HCEC 1CT (cell line): ENCODE measurements around the gene CD7.

ENCODE experiments used
- DNase-seq: peaks from one replicate; pipeline ENCODE4 v3.0.0-alpha.2; 2017

The CD7 gene

GRCh38 chr17:82346342-82347300, 29.2 kb upstream of the CD7 start:
- DNase-seq = no peak

- no peak for DNase-seq
These were observed 28.0 kb upstream of the CD7 start for GRCh38 chr17:82345151-82345976.

- no peak for DNase-seq
These were observed 26.9 kb upstream of the CD7 start for GRCh38 chr17:82344175-82344907.

GRCh38 chr17:82343560-82343959, 26.2 kb upstream of the CD7 start:
- no peak for DNase-seq

- no peak for DNase-seq
These were observed 25.1 kb upstream of the CD7 start for GRCh38 chr17:82342361-82343079.

- DNase-seq = no peak
These were observed 22.5 kb upstream of the CD7 start for GRCh38 chr17:82339634-82340580.

- peak; percentile 77 for DNase-seq
These were observed 21.6 kb upstream of the CD7 start for GRCh38 chr17:82338858-82339633.

GRCh38 chr17:82334622-82335394, 17.4 kb upstream of the CD7 start:
- DNase-seq = no peak

GRCh38 chr17:82334204-82334621, 16.8 kb upstream of the CD7 start:
- no peak for DNase-seq

GRCh38 chr17:82333279-82334171, 16.1 kb upstream of the CD7 start, which contains the start of gene SECTM1:
Gene SECTM1 (minus strand): TSS chr17:82333766. CDS start chr17:82327240, 6,526 bp downstream.
- DNase-seq = peak; percentile 1

- peak; percentile 5 for DNase-seq
These were observed 15.4 kb upstream of the CD7 start for GRCh38 chr17:82332669-82333278.

GRCh38 chr17:82331345-82331939, 14.0 kb upstream of the CD7 start:
- DNase-seq = no peak

GRCh38 chr17:82330322-82331239, 13.2 kb upstream of the CD7 start:
- peak; percentile 39 for DNase-seq

- no peak for DNase-seq
These were observed 12.4 kb upstream of the CD7 start for GRCh38 chr17:82329683-82330321.

- no peak for DNase-seq
These were observed 11.6 kb upstream of the CD7 start for GRCh38 chr17:82328994-82329507.
